ENCODE results near the gene ANO3.

DNA sequence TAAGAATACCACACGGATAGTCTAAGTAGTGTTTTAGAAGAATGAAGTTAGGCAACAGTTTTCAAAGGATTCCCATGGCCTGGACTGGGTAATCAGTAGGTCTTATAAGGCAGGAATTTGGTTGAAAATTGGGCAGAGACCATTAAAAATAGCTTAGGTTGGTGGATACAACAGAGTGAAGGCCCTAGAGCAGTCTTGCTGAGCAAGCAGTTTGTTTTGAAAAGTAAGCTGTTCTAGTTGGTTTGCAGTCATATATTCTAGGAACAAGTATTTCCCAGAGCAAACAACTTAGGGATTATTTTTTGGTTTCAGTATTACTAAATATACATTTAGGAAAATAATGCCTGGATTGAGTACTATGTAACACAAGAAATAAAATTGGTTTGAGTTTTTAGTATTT, 175.3 kb downstream of the ANO3 start:
- TF ChIP-seq, protein P1, sequence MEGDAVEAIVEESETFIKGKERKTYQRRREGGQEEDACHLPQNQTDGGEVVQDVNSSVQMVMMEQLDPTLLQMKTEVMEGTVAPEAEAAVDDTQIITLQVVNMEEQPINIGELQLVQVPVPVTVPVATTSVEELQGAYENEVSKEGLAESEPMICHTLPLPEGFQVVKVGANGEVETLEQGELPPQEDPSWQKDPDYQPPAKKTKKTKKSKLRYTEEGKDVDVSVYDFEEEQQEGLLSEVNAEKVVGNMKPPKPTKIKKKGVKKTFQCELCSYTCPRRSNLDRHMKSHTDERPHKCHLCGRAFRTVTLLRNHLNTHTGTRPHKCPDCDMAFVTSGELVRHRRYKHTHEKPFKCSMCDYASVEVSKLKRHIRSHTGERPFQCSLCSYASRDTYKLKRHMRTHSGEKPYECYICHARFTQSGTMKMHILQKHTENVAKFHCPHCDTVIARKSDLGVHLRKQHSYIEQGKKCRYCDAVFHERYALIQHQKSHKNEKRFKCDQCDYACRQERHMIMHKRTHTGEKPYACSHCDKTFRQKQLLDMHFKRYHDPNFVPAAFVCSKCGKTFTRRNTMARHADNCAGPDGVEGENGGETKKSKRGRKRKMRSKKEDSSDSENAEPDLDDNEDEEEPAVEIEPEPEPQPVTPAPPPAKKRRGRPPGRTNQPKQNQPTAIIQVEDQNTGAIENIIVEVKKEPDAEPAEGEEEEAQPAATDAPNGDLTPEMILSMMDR (IDR thresholded peaks at IDR 0.05) = no peak
- no peak for TF ChIP-seq POLR2AphosphoS5 (IDR thresholded peaks at IDR 0.05; ENCODE audit: insufficient read depth in 1 of 2, low read depth in 1 of 2)

All from vagina (tissue), 2 donors.